GM19372 (cell line): ENCODE data around the gene ZNF474.

ENCODE experiments used
- ATAC-seq: cut with Tn5 transposase; IDR thresholded peaks from one replicate; pipeline ENCODE4 v1.9.1; 2021; ENCODE audit warnings: mild to moderate bottlenecking, low read depth, moderate library complexity; ENCODE audit not compliant: unreplicated experiment

Gene ZNF474

DNA sequence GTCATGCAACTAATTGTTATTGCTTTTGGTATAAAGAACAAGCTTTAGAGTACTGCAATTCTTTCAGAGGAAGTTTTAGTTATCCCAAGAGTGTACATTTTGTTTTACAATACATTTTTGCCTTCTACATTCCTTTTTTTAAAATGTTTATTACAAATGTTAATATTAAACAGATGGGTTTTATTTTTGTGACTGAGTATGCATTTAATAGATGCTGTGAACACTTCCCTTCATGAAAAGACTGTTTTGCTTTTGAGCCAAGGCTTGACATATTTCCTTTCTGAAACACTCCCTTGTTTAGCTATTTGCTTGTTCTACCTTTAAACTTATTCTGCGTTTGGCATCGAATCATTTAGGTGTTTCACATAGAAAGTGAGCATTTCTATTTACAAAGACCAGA, 14.8 kb upstream of the ZNF474 start:
- no peak for ATAC-seq

DNA sequence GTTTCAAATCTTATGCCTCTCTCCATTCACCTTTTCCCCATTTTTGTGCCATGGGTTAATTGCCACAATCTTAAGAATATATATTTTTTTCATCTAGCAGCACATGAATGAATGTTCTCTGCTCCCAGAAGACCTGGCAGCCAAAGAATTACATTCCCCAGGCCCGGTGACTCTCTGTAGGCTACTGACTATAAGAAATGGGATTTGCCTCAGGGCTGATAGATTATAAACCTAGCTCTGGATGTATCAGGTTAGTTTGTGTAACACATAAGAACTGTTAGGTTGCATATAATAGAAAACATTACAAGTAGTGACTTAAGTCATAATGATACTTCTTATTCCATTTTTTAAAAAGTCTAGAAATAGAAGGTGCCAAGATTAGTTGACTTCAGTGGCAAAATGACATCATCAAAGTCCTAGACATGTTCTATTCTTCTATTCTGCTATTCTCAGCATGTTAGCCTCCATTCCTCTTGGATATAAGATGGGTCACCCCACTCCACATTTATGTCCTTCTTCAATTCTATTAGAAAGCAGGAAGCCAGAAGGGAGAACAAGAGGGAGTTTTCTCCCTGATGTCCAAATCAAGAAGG, 10.9 kb upstream of the ZNF474 start:
- no peak for ATAC-seq

DNA sequence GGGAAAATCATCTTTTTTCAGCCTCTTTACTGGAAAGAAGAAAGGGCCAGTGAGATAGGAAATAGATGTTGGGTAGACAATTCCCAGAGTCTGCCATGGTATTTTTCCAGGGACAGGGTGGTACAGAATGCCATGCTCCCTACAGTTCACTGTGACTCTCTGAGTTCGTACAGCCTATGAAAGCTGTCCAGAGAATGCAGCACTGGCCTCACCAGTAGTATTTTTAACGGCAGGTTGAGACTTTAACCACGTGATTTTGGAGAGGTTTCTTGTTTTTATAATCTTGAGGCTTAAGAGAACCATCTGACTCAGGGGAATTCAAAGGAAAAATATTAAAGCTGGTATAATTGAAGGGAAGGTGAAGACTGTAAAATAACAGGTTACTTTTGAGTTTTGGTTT, 10.1 kb upstream of the ZNF474 start:
- no peak for ATAC-seq

DNA sequence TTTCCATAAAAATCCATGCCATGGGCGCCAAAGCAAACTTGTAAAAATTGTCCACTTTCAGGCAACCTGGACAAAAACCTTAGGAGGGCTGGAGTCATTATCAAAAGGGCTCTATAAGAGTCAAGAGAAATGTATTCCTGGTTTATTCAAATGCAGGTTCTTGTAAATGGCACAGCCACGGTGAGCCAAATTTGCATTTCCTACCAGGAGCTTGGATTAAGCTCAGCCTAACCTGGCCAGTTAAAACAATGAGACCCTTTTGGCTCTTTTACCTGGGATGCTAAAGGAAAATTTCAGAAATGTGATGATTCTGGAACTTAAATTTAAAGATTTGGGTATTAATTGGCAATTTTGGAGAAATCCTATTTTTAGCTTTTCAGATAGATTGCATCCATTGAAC, 8.9 kb upstream of the ZNF474 start:
- no peak for ATAC-seq

DNA sequence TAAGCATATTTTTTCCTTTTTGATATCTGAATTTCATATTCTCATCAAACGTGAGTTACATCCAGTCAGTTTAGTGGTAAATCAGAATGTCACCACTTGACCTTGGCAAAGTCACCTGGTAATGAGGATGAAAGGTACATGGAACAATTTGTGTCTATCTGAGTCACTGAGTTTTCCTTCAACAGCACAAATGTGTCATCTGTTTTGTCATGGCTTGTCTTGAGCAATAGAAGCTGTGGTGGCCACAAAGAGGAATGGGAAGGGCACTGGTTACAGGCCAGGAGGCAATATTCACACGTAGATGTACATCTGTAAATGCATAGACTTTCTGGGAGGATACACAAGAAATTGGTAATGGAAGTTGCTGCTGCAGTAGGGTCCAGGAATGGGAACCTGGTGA, 8.4 kb upstream of the ZNF474 start:
- no peak for ATAC-seq

DNA sequence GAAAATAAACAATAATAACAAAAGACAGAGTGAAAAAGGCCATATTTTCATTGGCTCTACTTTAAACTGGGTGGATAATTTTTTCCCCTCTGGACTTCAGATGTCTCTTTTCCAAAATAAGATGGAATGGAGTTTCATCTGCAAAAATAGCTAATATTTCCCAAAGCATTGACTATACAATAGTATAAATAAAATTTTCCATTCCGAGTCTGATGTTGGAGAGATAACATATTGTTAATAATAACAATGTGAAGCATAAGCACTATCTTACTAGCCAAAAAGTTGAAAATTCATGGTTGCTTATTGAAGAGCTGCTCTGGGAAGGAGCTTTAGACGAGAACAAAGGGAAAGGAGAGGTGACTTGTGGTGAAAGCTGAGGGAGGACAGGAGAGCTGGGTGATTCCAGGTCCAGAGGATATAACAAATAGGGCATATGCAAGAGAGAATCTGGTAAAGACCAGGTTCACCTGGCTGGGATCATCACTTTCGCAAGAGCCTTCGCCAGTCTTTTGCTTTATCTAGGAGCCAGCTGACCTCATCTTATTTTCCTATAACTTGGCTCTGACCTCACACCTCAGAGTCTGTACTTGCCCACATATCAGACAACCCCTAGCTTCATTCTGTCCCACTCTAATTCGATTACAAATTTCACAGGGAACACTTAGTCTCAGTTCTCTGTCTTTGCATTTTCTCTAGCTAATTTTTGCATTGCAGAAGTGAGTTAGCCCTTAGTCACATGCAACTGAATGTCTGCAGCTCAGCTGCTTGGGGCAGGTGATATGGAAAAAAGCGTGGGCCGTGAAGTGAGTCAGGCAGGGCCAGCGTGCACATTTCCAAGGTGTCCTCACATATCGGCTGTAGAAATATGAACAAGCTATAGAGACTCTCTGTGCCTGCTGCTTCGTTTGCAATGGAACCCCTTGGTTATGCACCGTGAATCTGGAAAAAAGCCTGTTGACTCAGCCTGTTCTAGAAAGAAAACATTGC, 7.6 kb upstream of the ZNF474 start:
- no peak for ATAC-seq

DNA sequence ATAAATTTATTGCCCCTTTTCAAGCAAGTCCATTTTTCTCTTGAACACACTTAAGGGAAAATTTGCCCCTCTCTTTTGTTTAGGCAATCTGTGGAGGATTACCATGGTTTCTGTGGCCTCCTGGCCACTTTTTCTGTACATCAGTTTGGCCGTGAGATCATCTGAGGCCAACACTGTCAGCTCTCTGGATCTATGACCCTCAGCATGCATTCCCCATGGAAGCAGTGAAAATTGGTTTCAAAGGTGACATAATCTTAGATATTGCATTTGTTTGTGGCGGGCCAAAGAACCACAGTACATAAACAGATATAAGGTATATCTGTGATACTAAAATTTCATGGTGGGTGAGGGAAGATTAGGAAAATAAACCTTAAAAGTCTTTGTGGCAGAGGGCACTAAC, 4.6 kb upstream of the ZNF474 start:
- no peak for ATAC-seq

DNA sequence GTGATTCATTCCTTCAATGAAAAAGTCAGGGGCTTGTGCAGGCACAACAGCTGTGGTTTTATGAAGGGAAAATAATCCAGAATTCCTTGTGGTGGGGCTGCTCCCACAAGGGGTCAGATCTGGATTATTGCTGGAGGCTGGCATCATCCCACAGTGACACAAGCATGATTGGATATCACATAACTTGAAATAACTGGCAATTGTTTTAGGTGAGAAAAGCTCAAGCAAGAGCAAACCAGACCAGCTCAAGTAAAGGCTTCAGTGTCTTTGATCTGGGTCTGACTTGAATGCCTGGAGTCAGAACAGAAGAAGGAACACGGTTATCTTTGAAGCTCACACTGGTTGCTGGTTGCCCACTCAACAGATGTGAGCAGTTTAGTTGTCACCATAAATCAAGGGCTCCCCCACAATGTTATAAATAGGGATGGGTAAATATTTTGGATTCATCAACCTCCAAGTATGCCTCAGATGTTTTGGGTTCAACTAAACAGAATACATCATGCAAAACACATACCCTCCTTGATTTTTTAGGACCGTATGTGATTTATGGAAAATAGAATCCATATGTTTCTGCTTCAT, 3.1 kb upstream of the ZNF474 start:
- ATAC-seq: no peak

DNA sequence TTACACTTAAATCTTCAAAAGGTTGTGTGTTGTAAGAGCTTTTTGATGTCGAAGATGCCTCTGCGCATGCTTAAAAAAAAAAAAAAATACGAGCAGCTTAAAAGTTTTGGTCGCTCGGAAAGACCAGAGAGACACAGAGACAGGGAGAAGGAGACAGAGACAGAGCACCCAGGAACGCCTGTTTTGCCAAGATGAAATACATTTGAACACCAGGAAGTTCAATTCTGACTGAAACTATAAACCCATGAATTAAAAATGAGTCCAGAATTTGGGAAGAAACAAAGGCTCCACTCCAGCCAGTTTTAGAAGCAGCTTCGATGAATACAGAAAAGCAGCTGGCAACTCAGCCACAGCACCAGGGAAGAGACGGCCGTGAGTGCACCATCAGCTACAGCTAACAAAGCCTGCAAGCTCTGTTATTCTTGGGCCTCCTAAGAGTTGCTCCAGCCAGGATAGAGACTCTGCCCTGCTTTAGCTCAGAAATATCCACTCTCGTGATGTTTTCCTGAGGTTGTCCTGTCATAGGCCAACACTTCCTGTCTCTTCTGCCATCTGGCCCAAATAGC, 2.5 kb upstream of the ZNF474 start:
- ATAC-seq: no peak

DNA sequence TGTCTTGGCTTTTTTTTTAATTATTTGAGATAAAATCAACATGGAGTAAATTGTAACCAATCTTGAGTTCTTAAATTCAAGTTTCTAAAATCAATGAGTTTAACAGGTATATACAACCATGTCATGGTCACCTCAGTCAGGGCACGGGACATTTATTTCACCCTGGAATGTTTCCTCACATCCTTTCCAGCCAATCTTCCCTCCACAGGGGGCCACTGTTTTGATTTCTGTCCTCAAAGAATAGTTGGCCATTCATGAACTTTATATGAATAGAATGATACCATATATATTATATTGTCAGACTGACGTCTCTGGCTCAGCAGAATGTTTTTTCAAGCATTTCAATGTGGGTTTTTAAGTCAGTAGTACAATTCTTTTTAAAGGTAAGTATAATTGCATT, 806 bp downstream of the ZNF474 start:
- no peak for ATAC-seq

DNA sequence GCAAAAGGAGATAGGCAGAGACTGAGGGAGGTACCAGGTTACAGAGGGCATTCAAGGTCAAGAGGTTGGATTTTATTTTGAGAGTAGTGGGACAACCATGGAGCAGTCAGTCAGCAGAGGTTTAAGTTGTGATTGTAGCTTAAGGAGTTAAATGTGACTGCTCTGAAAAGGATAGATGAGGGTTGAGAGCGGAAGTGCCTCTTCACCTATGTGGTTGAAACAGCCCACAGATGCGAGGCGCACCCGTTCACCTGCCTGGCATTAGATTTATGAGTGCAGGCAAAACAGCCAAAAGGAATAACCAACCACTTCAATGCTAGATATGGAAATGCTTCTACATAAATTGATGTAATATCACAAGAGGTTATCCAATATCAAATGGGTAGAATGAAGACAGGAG, 8.4 kb downstream of the ZNF474 start:
- ATAC-seq: no peak

DNA sequence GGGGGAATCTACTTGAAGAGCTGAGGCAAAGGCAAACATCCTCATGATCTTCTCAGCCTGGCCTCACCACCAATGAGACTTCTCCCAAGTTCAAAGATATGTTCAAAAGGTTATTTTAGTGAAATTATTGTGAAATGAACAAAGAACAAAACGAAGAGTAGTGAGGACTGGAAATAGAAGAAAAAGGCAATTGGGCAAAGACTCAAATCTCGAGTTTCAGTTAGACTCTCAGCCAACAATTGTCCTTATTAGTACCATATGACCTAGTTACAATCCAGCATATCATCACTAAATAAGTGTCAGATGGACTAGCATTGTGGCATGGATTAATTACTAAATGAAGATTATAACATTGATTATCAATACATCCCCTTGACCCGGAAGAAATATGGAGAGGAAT, 9.0 kb downstream of the ZNF474 start:
- ATAC-seq: no peak

DNA sequence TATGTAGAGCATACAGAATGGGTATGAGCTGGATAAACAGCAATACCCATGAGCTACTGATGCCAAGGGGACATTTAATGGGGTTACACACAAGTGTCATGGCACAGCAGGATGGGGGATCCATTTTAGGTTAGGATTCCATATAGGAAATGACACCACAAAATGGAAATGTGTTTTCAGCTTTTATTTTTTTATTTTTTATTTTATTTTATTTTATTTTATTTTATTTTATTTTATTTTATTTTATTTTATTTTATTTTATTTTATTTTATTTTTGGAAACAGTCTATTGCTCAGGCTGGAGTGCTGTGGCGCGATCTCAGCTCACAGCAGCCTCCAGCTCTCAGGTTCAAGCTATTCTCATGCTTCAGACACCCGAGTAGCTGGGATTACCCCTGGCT, 11.6 kb downstream of the ZNF474 start:
- ATAC-seq: no peak

DNA sequence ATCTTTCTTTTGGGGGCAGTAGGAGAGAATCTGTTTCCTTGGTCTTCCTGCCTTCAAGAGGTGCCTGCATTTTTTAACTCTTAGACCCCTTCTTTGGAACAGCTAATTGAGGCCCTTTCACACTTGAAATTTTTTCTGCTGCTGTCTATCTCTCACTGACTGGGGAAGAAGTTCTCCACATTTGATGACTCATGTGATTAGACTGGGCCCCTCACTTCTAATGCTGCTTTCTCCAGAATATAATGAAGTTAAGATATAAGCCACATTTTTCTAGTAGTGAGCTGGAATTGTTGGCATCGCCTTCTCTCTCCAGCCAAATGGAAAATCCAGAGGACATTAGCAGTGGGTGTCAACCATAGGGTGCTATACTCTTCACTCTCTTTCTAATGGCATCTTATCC, 12.4 kb downstream of the ZNF474 start:
- ATAC-seq: no peak

DNA sequence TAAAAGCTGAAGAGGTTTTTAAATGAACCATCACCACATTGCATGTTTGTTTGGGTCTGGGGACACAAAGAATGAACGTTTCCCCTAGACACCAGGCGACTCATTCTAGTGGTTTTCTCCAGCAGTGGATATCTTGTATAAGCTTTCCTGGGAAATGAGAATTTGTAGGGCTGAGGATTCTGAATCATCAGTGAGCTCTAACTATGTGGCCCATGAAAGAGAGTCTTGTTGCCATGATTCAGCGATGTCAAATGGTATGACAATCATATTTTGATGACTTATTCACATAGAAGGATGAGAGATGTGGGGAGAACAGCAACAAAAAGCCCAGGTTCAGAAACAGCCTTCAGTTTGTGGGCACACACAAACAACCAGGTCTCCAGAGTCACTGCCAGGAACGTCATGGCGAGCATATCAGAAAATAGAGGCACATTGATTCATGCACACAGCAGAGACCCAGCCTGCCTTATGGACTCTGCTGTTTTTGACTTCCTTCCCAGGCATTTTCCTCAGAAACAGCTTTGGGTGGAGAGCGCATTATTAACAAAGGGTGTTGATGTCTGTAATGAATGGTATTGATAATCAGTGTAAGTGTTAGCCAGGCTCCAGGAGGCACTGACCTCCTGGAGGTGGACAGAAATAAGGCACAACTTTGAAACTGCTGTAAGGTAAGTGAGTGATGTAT, 13.3 kb downstream of the ZNF474 start:
- ATAC-seq: no peak

DNA sequence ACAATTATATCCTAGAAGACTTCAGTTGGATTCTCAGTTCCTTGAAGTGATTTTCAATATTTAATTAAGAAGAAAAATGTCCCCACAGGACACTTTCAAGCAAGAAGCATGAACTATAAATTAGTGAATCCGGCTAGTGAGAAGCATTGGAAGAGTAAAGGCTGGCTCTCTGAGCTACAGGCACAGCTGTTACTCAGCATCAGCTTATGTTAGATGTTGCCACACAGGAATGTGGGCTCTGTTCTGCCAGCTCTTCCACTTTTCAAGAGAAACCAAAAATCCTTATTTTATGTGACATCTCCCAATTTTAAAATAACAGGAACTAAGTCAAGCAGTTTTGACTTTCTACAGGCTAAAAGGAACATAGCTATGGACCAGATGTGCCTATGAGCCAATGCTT, 14.9 kb downstream of the ZNF474 start:
- ATAC-seq: no peak

DNA sequence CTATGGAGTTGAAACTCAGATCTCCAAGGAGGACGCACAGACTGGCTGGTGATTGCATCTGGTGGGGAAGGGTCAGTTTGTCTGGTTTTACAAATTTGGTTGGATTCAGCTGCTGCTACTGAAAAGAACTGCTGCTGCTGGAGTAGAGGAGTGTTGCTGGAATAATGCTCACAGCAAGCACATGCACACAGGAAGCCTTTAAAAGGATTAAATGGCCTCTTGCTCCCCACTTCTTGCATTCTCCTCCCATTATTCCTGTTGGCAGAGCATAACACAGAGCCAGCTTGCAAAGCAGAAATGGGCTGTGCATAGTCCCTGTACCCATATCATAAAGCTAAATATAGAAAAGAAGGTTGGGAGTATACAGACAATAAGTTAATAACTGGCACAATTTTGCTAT, 16.6 kb downstream of the ZNF474 start:
- ATAC-seq: no peak

DNA sequence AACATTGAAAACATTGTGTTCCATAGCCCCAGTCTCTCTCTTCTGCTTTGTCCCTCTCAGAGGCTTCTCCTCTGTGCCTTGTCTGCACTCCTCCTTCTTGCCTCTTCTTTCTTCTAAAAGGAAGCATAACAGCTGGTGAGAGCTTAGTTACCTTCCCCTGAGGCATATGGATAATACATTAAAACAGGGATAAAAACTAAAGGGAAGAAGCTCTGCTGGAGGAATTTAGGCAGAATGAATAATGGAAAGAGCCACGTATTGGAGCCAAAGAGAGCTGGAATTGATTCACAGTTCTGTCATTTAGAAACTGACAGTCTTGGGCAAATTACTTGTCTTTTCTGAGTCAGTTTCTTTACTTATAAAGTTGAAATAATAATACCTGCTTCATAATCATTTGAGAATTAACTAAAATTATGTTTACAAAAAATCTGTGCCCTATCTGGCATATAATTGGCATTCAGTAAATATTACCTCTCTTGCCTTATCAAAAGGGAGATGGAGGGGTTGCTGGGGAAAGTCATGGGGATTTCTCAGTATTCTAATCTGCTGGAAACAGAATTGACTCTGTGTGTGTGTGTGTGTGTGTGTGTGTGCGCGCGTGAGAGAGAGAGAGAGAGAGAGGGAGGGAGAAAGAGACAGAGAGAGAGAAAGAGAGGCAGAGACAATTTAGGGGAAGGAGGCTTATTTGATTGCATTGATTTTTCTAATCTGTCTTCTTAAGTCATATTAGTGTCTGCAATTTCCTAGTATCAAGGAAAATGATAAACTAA, 20.2 kb downstream of the ZNF474 start:
- ATAC-seq: no peak

DNA sequence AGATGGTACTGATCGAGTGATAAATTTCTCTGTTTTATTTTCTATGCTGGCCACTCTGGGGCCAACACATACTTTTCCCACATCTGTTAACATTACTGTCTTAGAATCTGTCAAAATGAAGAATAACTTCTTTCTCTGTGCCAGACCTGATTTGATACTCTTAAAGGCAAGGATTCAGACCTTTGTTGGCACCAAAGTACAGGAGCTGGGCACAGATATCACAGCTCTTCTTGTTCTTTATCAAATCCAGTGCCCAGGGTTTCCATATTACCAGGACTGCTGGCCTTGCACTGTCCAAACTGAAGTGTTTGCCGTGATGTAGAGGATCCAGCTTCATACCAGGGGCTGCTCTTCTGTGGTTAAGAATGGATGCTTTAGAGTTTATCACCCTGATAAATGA, 20.9 kb downstream of the ZNF474 start:
- ATAC-seq: no peak

DNA sequence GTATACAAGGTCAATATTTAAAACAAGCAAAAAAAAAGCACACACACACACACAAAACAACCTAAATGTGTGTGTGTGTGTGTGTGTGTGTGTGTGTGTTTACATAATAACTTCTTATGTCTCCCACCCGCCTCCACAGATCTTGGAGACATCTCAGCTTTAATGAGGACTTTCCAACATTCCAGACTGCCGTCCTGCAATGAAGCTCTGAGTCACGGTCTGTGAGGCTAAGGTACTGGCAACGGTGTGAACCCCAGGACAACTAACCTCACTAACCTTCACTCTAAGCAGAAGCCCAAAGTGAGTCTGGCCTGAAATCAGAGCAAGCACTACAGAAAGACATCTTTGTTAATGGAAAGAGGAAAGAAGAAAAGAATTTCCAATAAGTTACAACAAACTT, 22.3 kb downstream of the ZNF474 start:
- ATAC-seq: no peak
